ENCODE results near the gene RGSL1.
"Not testable (repeated sequence)": the region's sequence is repeated elsewhere in the genome, so short reads cannot be mapped to it uniquely, and the experiment has no call there.

RGSL1 gene

DNA sequence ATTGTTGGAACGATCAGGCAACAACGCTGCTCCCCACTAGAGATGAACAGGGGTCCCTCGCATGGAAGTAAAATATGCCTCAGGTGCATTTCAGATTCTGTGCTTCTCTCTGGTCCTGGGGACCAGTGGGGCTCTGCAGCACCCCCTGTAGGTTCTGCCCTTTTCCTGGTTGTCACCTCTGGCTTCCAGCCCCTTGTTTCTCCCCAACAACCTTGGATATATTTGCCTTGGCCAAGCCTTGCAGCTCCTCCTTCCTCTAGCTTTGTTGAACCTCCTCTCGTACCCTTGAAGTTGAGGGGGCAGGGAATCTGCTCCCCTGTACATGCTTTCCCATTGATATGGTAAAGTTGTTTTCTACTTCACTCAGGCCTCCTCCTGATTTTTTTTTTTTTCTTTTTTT is 5.4 kb upstream of the RGSL1 start:
- TF ChIP-seq, protein P1, sequence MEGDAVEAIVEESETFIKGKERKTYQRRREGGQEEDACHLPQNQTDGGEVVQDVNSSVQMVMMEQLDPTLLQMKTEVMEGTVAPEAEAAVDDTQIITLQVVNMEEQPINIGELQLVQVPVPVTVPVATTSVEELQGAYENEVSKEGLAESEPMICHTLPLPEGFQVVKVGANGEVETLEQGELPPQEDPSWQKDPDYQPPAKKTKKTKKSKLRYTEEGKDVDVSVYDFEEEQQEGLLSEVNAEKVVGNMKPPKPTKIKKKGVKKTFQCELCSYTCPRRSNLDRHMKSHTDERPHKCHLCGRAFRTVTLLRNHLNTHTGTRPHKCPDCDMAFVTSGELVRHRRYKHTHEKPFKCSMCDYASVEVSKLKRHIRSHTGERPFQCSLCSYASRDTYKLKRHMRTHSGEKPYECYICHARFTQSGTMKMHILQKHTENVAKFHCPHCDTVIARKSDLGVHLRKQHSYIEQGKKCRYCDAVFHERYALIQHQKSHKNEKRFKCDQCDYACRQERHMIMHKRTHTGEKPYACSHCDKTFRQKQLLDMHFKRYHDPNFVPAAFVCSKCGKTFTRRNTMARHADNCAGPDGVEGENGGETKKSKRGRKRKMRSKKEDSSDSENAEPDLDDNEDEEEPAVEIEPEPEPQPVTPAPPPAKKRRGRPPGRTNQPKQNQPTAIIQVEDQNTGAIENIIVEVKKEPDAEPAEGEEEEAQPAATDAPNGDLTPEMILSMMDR (conservative IDR thresholded peaks at IDR 0.05; ENCODE audit: low read depth, low read length) = peak; percentile 29
- H3K4me3 ChIP-seq (ENCODE audit: low read depth, low read length) = no peak overlapping the region
- DNase-seq (ENCODE audit: low read depth) = no peak

DNA sequence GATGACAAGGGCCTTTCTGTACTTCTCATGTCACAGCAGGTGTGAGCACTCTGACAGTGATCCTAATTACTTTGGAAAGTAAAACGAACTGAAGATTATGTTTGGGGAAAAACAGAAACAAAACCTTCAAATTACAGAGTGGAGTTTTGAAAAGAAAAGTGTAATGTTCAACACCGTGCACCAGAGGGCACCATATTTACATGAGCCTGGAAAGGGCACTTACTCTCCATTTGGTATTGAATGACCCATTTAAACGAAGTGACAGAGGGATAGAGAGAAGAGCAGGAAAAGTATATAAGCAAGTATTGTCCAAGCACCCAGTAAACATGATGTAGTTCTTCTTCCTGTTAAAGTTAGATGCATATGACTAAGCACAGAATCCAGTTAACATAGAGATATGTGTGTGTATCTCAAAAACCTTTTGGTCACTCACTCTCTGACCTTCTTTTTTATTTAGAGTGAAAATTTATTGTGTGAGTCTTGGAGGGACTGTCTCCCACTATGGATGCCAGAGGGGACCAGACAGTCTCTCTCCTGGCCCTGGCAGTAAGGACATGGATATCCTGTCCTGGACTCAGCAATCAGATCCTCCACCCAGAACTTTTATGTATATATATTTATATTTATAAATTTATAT is 3.8 kb upstream of the RGSL1 start:
- DNase-seq (ENCODE audit: low read depth) = peak; percentile 71
- TF ChIP-seq, protein P1 (conservative IDR thresholded peaks at IDR 0.05; ENCODE audit: low read depth, low read length) = peak; percentile 75
- no peak overlapping the region for H3K4me3 ChIP-seq (ENCODE audit: low read depth, low read length)

DNA sequence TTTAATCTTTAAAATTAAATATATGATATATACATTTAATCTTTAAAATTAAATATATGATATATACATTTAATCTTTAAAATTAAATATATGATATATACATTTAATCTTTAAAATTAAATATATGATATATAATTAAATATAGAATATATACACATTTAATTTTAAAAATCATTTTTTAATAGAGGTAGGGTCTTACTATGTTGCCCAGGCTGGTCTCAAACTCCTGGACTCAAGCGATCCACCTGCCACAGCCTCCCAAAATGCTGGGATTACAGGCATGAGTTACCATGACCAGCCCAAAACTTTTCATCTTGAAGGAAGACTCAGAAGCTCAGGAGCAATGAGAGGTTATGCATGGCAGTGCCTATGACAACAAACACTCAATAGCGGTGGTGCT is 2.8 kb upstream of the RGSL1 start:
- not testable (repeated sequence) for H3K4me3 ChIP-seq (ENCODE audit: low read depth, low read length); DNase-seq (ENCODE audit: low read depth)

DNA sequence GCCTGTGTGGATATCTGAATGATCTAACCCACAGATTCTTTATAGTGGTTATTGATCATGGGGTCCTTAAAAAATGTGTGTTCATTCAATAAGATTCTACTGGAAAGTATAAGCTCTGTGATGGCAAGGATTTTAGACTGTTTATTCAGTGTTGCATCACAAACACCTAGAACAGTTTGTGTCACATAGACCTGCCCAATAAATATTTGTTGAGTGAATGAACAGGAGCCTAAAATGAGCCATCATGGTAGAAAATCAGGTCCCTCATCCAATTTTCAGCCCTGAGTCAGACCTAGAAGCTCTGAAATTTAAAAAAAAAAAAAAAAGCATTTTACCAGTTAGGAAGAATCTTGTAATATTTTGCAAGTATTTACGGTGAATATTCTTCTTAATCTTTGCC is 2.3 kb upstream of the RGSL1 start:
- DNase-seq (ENCODE audit: low read depth) = no peak
- TF ChIP-seq, protein P1 (conservative IDR thresholded peaks at IDR 0.05; ENCODE audit: low read depth, low read length) = no peak
- H3K4me3 ChIP-seq (ENCODE audit: low read depth, low read length) = no peak overlapping the region

DNA sequence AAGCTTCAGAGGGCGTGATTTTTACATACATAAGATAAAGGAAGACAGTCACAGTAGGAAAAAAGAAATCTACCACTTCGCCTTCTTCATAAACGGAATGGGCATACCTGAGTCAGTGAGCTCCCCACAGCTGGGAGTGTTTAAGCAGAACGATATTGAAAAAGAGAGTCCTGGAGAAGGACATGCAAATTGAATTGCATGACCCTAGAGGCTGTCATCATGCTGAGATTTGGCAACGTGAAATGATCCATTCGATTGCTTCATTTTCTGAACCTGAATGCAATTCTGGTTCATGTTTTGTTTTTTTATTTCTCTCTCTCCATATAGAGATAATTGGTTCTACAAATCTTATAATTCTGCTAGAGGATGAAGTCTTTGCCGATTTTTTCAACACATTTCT is 3.7 kb downstream of the RGSL1 start:
- no peak for DNase-seq (ENCODE audit: low read depth)
- H3K4me3 ChIP-seq (ENCODE audit: low read depth, low read length) = no peak overlapping the region
- TF ChIP-seq, protein P1 (conservative IDR thresholded peaks at IDR 0.05; ENCODE audit: low read depth, low read length) = no peak

DNA sequence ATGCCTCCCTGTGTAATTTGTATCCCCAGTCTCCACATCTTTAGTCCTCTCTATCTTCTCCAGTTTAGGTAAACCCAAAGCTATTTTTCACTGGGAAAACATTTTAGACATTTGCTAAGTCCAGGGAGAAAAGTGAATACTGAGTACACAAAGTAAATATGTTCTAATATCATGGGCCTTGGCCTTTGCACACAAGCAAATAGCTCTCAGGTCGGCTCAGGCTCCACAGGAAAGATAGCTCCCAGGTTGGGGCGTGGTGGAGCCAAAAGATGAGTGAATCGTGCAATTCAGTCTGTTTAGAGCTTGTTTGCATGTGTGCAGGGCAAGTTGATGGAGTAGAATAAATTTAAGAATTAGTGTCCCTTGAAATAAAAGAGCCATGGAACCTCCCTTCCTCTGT is 7.9 kb downstream of the RGSL1 start:
- TF ChIP-seq, protein P1 (conservative IDR thresholded peaks at IDR 0.05; ENCODE audit: low read depth, low read length) = no peak
- no peak overlapping the region for H3K4me3 ChIP-seq (ENCODE audit: low read depth, low read length)
- no peak for DNase-seq (ENCODE audit: low read depth)

DNA sequence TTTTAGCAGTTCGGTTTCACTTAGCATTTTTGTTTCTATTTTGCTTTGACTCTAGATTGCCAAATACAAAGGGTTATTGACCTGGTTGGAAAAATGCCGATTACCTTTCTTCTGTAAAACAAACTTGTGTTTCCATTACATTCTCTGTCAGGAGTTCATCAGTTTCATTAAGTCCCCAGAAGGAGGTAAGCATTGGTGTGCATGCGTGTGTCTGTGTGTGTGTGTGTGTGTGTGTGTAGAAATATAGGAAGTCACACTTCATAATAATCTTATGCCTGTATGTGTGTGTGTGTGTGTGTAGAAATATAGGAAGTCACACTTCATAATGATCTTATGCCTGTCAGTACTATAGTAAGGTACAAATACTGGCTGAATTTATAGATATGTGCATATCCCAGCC is 10.0 kb downstream of the RGSL1 start:
- no peak overlapping the region for H3K4me3 ChIP-seq (ENCODE audit: low read depth, low read length)
- TF ChIP-seq, protein P1 (conservative IDR thresholded peaks at IDR 0.05; ENCODE audit: low read depth, low read length) = no peak
- no peak for DNase-seq (ENCODE audit: low read depth)
